GM21737 (cell line): ENCODE measurements around the gene VPS13D.
"Not testable (repeated sequence)": the region's sequence is repeated elsewhere in the genome, so short reads cannot be mapped to it uniquely, and the experiment has no call there.

Experiments used
- ATAC-seq: cut with Tn5 transposase; IDR thresholded peaks from one replicate; pipeline ENCODE4 v1.9.1; 2021; ENCODE audit warnings: mild to moderate bottlenecking, moderate library complexity; ENCODE audit not compliant: unreplicated experiment

VPS13D gene

GRCh38 chr1:12324973-12325372 is 95.1 kb downstream of the VPS13D start:
- not testable (repeated sequence) for ATAC-seq

GRCh38 chr1:12326986-12327385 is 97.2 kb downstream of the VPS13D start:
- no peak for ATAC-seq

GRCh38 chr1:12327566-12327965 is 97.7 kb downstream of the VPS13D start:
- ATAC-seq = no peak

- no peak for ATAC-seq
Measured at GRCh38 chr1:12333036-12333785, 103.4 kb downstream of the VPS13D start.

DNA sequence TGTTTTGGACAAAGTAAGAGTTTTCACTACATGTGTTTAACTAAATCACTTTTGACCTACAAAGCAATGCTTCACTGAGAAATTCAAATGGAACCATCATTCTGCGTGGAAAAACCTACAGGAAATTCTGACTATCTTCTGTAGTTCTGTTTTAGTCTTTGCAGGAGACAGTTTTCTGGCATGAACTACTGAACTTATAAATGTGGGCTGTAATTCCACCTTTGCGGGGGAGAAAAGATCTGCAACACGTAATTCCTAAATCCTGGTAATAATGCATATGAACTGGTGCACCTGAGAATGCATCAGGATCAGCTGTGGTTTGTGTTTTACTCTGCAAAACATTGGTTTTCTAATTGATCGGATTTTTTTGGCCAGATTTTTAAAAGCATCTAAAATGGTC is 106.0 kb downstream of the VPS13D start:
- no peak for ATAC-seq

DNA sequence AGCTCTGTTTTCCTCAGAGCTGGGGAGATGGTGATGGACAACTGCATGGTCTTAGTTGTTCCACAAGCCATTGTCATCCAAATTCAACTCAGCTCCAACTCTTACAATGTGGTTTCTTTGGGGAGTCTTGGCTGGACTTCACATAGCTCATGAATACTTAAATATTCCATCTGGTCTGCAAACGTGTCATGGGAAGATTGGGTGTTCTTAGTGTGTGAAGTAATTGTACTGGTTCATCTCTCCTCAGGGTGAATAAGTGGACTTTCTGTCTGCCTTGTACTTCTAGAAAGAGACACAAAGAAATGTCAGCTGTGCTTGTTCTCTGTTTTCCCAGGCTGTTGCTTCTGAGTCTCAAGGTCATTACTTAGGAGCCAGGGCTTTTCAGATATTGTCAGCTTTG is 106.6 kb downstream of the VPS13D start:
- no peak for ATAC-seq

- no peak for ATAC-seq
Measured at GRCh38 chr1:12338017-12338416, 108.2 kb downstream of the VPS13D start.

DNA sequence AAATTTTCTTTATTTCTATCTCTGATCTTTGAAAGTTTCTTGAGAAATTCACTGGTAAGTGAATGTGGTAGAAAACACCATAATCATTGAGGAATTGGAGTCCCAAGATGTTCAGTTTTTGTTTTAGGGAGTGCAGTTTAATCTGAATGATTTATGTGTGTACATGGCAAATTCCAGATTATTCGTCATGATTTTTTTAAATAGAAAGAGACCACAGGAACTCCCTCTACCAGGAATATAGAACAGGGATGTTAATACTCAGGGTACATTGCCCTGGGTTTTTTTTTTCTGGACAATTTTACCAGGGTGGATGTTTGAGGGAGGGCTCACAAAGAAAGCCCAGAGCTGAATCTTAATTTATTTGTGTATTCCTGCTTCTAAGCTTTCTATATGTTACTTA is 109.0 kb downstream of the VPS13D start:
- no peak for ATAC-seq

- no peak for ATAC-seq
Measured at GRCh38 chr1:12339396-12339795, 109.6 kb downstream of the VPS13D start.

DNA sequence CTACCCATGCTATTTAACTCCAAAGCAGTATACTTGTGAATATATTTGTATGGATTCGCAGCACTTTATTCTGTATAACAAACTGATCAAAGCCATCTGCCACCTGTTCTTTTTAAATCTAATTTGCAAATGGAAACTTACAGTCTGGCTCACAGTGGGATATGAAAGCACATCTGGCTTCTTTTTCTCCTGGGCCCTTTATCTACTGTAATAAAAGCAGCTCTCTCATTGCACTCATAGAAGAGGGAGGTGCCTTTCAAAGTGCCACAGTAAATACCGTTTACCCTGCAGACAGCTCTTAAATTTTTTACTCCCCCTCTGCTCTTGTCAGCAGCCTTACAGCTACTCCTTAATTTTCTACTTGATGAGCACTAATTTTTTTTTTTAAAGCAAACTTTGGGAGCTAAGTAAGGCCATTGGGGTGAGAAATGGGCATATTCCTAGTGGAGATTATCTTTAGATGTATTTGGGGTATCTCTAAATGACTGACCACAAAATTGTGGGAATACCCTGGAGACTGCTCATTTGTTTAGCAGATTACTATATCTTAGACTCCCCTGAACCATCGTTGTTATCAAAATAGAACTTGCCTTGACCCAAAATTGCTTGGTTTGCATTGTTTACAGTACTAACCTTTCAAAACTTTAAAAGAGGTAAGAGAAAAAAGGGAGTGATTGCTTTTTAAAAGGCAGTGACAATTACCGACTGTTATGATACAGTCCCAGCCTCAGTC is 110.1 kb downstream of the VPS13D start:
- no peak for ATAC-seq

DNA sequence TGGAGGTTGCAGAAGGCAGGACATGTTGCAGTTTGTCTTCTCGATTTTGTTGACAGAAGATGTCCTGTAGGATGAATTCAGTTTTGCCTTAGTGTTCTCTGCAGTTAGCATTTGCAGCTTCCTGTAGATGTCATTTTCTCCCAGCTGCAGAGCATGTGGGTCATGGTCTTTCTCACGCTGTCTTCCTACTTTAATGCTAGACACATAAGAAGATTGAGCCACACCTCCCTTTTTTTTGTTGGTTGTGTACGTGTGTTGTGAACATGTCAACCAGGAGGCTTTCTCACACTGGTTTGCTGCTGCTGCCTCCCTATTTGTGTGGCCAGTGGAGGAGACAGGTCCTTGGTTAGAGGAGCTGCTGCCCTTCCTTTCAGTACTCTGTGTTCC is 110.7 kb downstream of the VPS13D start:
- ATAC-seq = no peak

DNA sequence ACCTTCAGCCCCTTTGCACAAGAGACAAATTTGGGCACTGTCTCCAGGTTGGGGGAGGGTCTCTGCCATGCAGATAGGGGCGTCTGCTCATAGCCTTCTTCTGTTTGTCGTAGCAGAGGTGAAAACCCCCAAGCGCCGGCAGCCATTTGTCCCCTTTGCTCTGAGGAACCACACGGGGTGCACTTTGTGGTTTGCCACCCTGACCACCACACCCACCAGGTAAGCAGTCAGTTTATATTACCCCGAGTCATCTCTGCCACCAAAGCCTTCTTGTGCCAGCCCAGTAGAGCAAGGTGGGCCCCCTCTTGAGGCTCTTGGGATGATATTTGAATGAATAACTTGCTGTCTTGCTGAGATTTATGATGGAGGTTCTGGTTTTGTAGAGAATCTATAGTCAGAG is 111.8 kb downstream of the VPS13D start:
- no peak for ATAC-seq

DNA sequence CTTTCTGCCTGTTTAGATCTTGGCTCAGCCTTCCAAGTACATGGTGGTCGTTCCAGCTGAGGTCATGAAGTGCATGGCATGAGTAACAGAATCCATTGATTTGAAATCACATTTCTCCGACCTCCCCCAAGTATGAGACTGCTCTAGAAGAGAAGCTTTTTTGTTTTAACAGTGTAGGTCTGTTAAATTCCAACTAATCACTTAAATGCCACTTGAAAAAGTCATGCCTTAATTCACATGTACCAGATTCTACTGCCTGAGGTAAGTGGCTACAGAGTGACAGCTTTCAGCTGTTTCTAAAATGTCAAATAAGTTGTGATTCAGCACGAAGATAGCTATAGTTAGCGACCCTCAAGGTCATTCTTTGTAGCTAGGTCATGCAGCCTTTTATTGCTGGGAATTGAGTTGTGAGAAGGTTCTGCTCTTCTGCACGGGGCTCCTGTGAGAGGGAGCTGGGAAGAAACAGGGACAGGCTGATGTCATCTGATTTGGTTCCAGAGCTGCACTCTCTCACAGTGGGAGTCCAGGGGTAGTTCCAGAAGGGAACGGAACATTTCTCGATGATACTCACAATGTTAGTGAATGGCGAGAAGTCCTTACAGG is 112.7 kb downstream of the VPS13D start:
- no peak for ATAC-seq

- ATAC-seq = no peak
Measured at GRCh38 chr1:12343823-12344487, 114.1 kb downstream of the VPS13D start.

GRCh38 chr1:12344596-12345349 is 114.9 kb downstream of the VPS13D start:
- ATAC-seq = no peak

- ATAC-seq = no peak
Measured at GRCh38 chr1:12345350-12346217, 115.8 kb downstream of the VPS13D start.

- ATAC-seq = no peak
Measured at GRCh38 chr1:12346483-12347151, 116.8 kb downstream of the VPS13D start.

GRCh38 chr1:12348113-12348512 is 118.3 kb downstream of the VPS13D start:
- no peak for ATAC-seq

- no peak for ATAC-seq
Measured at GRCh38 chr1:12353981-12354380, 124.2 kb downstream of the VPS13D start.
